Measurements from ENCODE around the gene REXO1. TPM values are rescaled to one million over a fixed set of nuclear protein-coding genes. Genes with fewer than 3 reads are reported as not detected.

The REXO1 gene
- total RNA-seq, 1 donor from 2014 or later: 37.9 TPM

- H3K4me1 Mint-ChIP-seq (ENCODE audit: unreplicated experiment): peaks cover 3% of the 10 kb centered on the region
- H3K9me3 Mint-ChIP-seq: peaks cover 13% of the 10 kb centered on the region
- H3K27me3 Mint-ChIP-seq: peaks cover 86% of the 10 kb centered on the region
- H3K4me3 Mint-ChIP-seq: no peak overlapping the region
- TF ChIP-seq, protein P1, sequence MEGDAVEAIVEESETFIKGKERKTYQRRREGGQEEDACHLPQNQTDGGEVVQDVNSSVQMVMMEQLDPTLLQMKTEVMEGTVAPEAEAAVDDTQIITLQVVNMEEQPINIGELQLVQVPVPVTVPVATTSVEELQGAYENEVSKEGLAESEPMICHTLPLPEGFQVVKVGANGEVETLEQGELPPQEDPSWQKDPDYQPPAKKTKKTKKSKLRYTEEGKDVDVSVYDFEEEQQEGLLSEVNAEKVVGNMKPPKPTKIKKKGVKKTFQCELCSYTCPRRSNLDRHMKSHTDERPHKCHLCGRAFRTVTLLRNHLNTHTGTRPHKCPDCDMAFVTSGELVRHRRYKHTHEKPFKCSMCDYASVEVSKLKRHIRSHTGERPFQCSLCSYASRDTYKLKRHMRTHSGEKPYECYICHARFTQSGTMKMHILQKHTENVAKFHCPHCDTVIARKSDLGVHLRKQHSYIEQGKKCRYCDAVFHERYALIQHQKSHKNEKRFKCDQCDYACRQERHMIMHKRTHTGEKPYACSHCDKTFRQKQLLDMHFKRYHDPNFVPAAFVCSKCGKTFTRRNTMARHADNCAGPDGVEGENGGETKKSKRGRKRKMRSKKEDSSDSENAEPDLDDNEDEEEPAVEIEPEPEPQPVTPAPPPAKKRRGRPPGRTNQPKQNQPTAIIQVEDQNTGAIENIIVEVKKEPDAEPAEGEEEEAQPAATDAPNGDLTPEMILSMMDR (conservative IDR thresholded peaks at IDR 0.05): peak; percentile 73
- no peak overlapping the region for H3K27ac Mint-ChIP-seq
- H3K36me3 Mint-ChIP-seq: peaks cover 4% of the 10 kb centered on the region
- DNase-seq (ENCODE audit: extremely low spot score, unreplicated experiment): no peak
Measured at GRCh38 chr19:1774989-1775772, 73.1 kb downstream of the REXO1 start.

DNA sequence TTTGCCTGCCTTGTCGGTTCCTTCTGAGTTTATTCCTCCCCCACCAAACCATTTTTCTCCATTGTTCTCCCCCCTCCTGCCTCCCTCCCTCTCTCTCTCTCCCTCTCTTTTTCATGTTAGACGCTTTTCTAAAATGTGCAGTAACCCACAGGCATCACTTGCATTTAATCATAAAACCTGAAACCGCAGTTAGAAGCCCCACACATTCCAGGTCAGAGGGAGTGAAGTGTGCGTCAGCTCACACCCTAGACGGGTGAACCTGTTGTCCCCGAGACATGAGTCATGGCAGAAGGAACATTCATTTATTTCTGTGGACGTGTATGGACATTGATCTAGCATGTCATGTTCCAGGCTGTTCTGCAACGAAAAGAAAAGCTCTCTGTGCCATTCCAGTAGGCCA lies 75.1 kb downstream of the REXO1 start:
- Mint-ChIP-seq H3K4me3 (peak overlapping the region; percentile 74), H3K9me3 (peaks cover 14% of the 10 kb centered on the region), H3K36me3 (peaks cover 4% of the 10 kb centered on the region), H3K4me1 (ENCODE audit: unreplicated experiment) (peaks cover 3% of the 10 kb centered on the region), H3K27me3 (peaks cover 82% of the 10 kb centered on the region), H3K27ac (peak overlapping the region; percentile 97)
- DNase-seq (ENCODE audit: extremely low spot score, unreplicated experiment): no peak
- TF ChIP-seq, protein P1 (conservative IDR thresholded peaks at IDR 0.05): no peak

DNA sequence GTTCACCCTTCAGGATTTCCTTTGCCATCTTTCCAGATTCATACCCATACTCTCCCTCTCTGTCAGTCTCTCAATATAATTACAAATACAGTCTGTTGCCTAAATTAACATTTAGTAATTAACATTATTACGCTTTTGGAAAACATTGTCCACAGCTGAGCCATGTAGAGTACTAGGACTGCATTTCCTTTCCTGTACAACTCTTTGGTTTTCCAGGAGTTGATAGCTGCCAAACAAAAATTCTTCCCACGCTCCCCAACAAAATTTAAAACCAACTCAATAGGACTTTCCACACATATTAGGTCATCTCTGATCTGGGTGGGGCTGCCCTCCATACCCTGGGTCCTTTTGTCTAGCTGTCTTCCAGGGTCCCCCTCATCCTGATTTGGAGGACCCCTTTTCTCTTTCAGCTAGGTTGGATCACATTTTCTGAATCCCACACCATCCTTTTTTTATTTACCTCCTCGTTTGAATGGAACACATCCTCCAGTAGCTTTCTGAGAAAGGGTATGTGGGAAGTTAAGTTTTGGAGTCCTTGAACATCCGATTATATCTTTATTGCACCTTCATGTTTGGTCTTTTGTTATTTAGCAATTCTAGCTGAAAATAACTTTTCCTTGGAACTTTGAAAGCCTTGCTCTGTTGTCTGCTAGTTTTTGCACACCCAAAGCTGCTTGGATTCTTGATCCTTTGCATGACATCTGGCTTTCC lies 77.3 kb downstream of the REXO1 start:
- peaks cover 4% of the 10 kb centered on the region for H3K36me3 Mint-ChIP-seq
- H3K27me3 Mint-ChIP-seq: peaks cover 78% of the 10 kb centered on the region
- H3K4me3 Mint-ChIP-seq: no peak overlapping the region
- TF ChIP-seq, protein P1 (conservative IDR thresholded peaks at IDR 0.05): no peak
- H3K9me3 Mint-ChIP-seq: peaks cover 14% of the 10 kb centered on the region
- H3K4me1 Mint-ChIP-seq (ENCODE audit: unreplicated experiment): peaks cover 3% of the 10 kb centered on the region
- no peak overlapping the region for H3K27ac Mint-ChIP-seq
- DNase-seq (ENCODE audit: extremely low spot score, unreplicated experiment): no peak

GRCh38 chr19:1769645-1769985 lies 78.7 kb downstream of the REXO1 start:
- TF ChIP-seq, protein P1 (conservative IDR thresholded peaks at IDR 0.05): no peak
- peaks cover 83% of the 10 kb centered on the region for H3K27me3 Mint-ChIP-seq

DNA sequence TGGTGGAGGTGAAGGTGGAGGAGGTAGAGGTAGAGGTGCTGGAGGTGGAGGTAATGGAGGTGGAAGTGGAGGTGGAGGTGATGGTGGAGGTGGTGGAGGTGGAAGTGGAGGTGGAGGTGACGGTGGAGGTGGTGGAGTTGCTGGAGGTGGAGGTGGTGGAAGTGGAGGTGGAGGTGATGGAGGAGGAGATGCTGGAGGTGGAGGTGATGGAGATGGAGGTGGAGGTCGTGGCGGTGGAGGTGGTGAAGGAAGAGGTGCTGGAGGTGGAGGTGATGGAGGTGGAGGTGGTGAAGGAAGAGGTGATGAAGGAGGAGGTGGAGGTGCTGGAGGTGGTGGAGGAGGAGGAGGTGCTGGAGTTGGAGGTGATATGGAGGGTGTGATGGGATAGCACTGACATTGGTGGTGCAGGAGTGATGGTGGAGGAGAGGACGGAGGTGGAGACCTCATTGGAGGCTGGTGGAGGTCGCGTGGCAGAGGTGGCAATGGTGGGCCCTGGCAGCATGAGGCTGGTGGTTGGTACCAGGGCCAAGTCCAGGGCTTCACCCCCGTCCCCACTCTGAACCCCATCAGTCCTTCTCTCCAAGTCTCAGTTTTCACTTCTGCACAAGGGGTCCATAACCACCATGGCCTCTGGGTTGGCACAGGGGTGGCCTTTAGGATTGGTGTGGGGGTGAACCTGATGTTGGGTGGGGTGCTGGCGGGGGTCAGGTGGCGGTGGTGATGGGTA lies 79.2 kb downstream of the REXO1 start:
- Mint-ChIP-seq H3K27me3 (peaks cover 83% of the 10 kb centered on the region), H3K4me1 (ENCODE audit: unreplicated experiment) (peaks cover 3% of the 10 kb centered on the region), H3K27ac (no peak overlapping the region), H3K36me3 (peaks cover 4% of the 10 kb centered on the region), H3K4me3 (no peak overlapping the region), H3K9me3 (peaks cover 14% of the 10 kb centered on the region)
- DNase-seq (ENCODE audit: extremely low spot score, unreplicated experiment): no peak
- TF ChIP-seq, protein P1 (conservative IDR thresholded peaks at IDR 0.05): no peak

More at GRCh38 chr19:1769645-1769985, 78.7 kb downstream of the REXO1 start:
- no peak overlapping the region for H3K27ac Mint-ChIP-seq
- peaks cover 4% of the 10 kb centered on the region for H3K36me3 Mint-ChIP-seq
- no peak overlapping the region for H3K4me3 Mint-ChIP-seq
- H3K4me1 Mint-ChIP-seq (ENCODE audit: unreplicated experiment): peaks cover 3% of the 10 kb centered on the region
- DNase-seq (ENCODE audit: extremely low spot score, unreplicated experiment): no peak
- peaks cover 14% of the 10 kb centered on the region for H3K9me3 Mint-ChIP-seq
